ENCODE measurements around the gene NTSR1. TPM values are rescaled to one million over a fixed set of nuclear protein-coding genes. Genes with fewer than 3 reads are reported as not detected.

Gene NTSR1
- total and polyA plus RNA-seq, 2 experiments from 2014 or later, result not detected

GRCh38 chr20:62777528-62777830 lies 68.8 kb downstream of the NTSR1 start:
- no peak overlapping the region for H3K4me3 ChIP-seq
- H3K9me3 ChIP-seq (ENCODE audit: low read depth), result no peaks in the 10 kb centered on the region
- H3K9ac ChIP-seq, result no peak overlapping the region
- no peak overlapping the region for H3K4me2 ChIP-seq (ENCODE audit: unreplicated experiment)
- in situ Hi-C loops (cut with MboI), result loop anchor here (25.0 kb wide), 1 partner anchor 265 kb away; no protein-coding TSS in a partner anchor
- H3K27me3 ChIP-seq (replicated peaks; ENCODE audit: insufficient read depth), result no peaks in the 10 kb centered on the region
- H3K79me2 ChIP-seq (ENCODE audit: insufficient read depth), result no peaks in the 10 kb centered on the region
- H4K20me1 ChIP-seq (ENCODE audit: insufficient read depth), result no peaks in the 10 kb centered on the region
- H3F3A ChIP-seq (ENCODE audit: insufficient read depth), result no peaks in the 10 kb centered on the region
- H3K27ac ChIP-seq, result no peak overlapping the region
- peaks cover 6% of the 10 kb centered on the region for H3K4me1 ChIP-seq (ENCODE audit: insufficient read depth)
- DNase-seq, result no peak
- no peaks in the 10 kb centered on the region for H3K36me3 ChIP-seq (ENCODE audit: low read depth)
- H3K9me2 ChIP-seq (ENCODE audit: insufficient read depth), result no peaks in the 10 kb centered on the region
- TF ChIP-seq EZH2phosphoT487 (IDR thresholded peaks at IDR 0.05; ENCODE audit: insufficient read depth, low read depth) (no peak), EZH2 (IDR thresholded peaks at IDR 0.05; ENCODE audit: insufficient read depth, poor library complexity, severe bottlenecking) (no peak)
- 94% methylated on average over 8 of the region's 8 CpGs for WGBS, 2 experiments (ENCODE audit: low coverage in 1 of 2, low lambda C conversion rate in 2 of 2, missing lambda C conversion rate in 2 of 2)
- H2AFZ ChIP-seq, result no peak overlapping the region

- no peaks in the 10 kb centered on the region for H4K20me1 ChIP-seq (ENCODE audit: insufficient read depth)
- H3K9me2 ChIP-seq (ENCODE audit: insufficient read depth), result no peaks in the 10 kb centered on the region
- H3K27ac ChIP-seq, result no peak overlapping the region
- in situ Hi-C loops (cut with MboI), result loop anchor here (25.0 kb wide), 1 partner anchor 266 kb away; no protein-coding TSS in a partner anchor
- H3K4me3 ChIP-seq, result no peak overlapping the region
- no peak overlapping the region for H3K9ac ChIP-seq
- DNase-seq, result no peak
- no peak overlapping the region for H2AFZ ChIP-seq
- H3K4me2 ChIP-seq (ENCODE audit: unreplicated experiment), result no peak overlapping the region
- no peaks in the 10 kb centered on the region for H3K79me2 ChIP-seq (ENCODE audit: insufficient read depth)
- peaks cover 6% of the 10 kb centered on the region for H3K4me1 ChIP-seq (ENCODE audit: insufficient read depth)
- no peaks in the 10 kb centered on the region for H3K9me3 ChIP-seq (ENCODE audit: low read depth)
- H3K36me3 ChIP-seq (ENCODE audit: low read depth), result no peaks in the 10 kb centered on the region
- WGBS, 2 experiments (ENCODE audit: low coverage in 1 of 2, low lambda C conversion rate in 2 of 2, missing lambda C conversion rate in 2 of 2), result 77 to 88% methylated on average over 9 of the region's 9 CpGs
- H3K27me3 ChIP-seq (replicated peaks; ENCODE audit: insufficient read depth), result no peaks in the 10 kb centered on the region
- TF ChIP-seq EZH2phosphoT487 (IDR thresholded peaks at IDR 0.05; ENCODE audit: insufficient read depth, low read depth) (no peak), EZH2 (IDR thresholded peaks at IDR 0.05; ENCODE audit: insufficient read depth, poor library complexity, severe bottlenecking) (no peak)
- no peaks in the 10 kb centered on the region for H3F3A ChIP-seq (ENCODE audit: insufficient read depth)
These were observed 69.4 kb downstream of the NTSR1 start for GRCh38 chr20:62778058-62778457.

GRCh38 chr20:62778601-62779416 lies 70.2 kb downstream of the NTSR1 start:
- no peak overlapping the region for H2AFZ ChIP-seq
- no peaks in the 10 kb centered on the region for H3K9me2 ChIP-seq (ENCODE audit: insufficient read depth)
- DNase-seq, result no peak
- 69 to 72% methylated on average over 21 to 23 of the region's 24 CpGs for WGBS, 2 experiments (ENCODE audit: low coverage in 1 of 2, low lambda C conversion rate in 2 of 2, missing lambda C conversion rate in 2 of 2)
- H3K4me3 ChIP-seq, result no peak overlapping the region
- no peaks in the 10 kb centered on the region for H3K27me3 ChIP-seq (replicated peaks; ENCODE audit: insufficient read depth)
- H3K36me3 ChIP-seq (ENCODE audit: low read depth), result no peaks in the 10 kb centered on the region
- no peaks in the 10 kb centered on the region for H3K4me1 ChIP-seq (ENCODE audit: insufficient read depth)
- no peaks in the 10 kb centered on the region for H3K9me3 ChIP-seq (ENCODE audit: low read depth)
- H3K27ac ChIP-seq, result no peak overlapping the region
- H3K4me2 ChIP-seq (ENCODE audit: unreplicated experiment), result no peak overlapping the region
- H3F3A ChIP-seq (ENCODE audit: insufficient read depth), result no peaks in the 10 kb centered on the region
- H3K79me2 ChIP-seq (ENCODE audit: insufficient read depth), result no peaks in the 10 kb centered on the region
- in situ Hi-C loops (cut with MboI), result loop anchor here (25.0 kb wide), 1 partner anchor 267 kb away; no protein-coding TSS in a partner anchor
- no peaks in the 10 kb centered on the region for H4K20me1 ChIP-seq (ENCODE audit: insufficient read depth)
- no peak for TF ChIP-seq EZH2 (IDR thresholded peaks at IDR 0.05; ENCODE audit: insufficient read depth, poor library complexity, severe bottlenecking)
- TF ChIP-seq EZH2phosphoT487 (IDR thresholded peaks at IDR 0.05; ENCODE audit: insufficient read depth, low read depth), result no peak
- H3K9ac ChIP-seq, result no peak overlapping the region

GRCh38 chr20:62779417-62779685 lies 70.7 kb downstream of the NTSR1 start:
- in situ Hi-C loops (cut with MboI), result loop anchor here (25.0 kb wide), 1 partner anchor 267 kb away; no protein-coding TSS in a partner anchor
- Histone ChIP-seq H3K4me2 (ENCODE audit: unreplicated experiment) (no peak overlapping the region), H3K27ac (no peak overlapping the region), H3K9me3 (ENCODE audit: low read depth) (no peaks in the 10 kb centered on the region), H3K27me3 (replicated peaks; ENCODE audit: insufficient read depth) (no peaks in the 10 kb centered on the region), H2AFZ (no peak overlapping the region), H3K9ac (no peak overlapping the region), H4K20me1 (ENCODE audit: insufficient read depth) (no peaks in the 10 kb centered on the region), H3K4me3 (no peak overlapping the region), H3K79me2 (ENCODE audit: insufficient read depth) (no peaks in the 10 kb centered on the region), H3K9me2 (ENCODE audit: insufficient read depth) (no peaks in the 10 kb centered on the region), H3K4me1 (ENCODE audit: insufficient read depth) (no peaks in the 10 kb centered on the region), H3F3A (ENCODE audit: insufficient read depth) (no peaks in the 10 kb centered on the region), H3K36me3 (ENCODE audit: low read depth) (no peaks in the 10 kb centered on the region)
- no peak for DNase-seq
- no peak for TF ChIP-seq EZH2phosphoT487 (IDR thresholded peaks at IDR 0.05; ENCODE audit: insufficient read depth, low read depth)
- WGBS, 2 experiments (ENCODE audit: low coverage in 1 of 2, low lambda C conversion rate in 2 of 2, missing lambda C conversion rate in 2 of 2), result 76 to 82% methylated on average over 7 of the region's 7 CpGs
